ENCODE results near the gene MEF2A.

GRCh38 chr15:99552111-99552510 lies 13.7 kb upstream of the MEF2A start:
- TF ChIP-seq POLR2AphosphoS5 (IDR thresholded peaks at IDR 0.05; ENCODE audit: borderline replicate concordance, low read depth, low read length) (no peak), EZH2 (IDR thresholded peaks at IDR 0.05) (no peak), FOXP2 (optimal IDR thresholded peaks at IDR 0.05; ENCODE audit: control extremely low read depth, extremely low read length, insufficient read depth) (no peak)

All from SK-N-MC (cell line).